ENCODE measurements around the gene MAP4K1.

MAP4K1 gene

GRCh38 chr19:38647368-38647965 lies 29.7 kb upstream of the MAP4K1 start, which contains the start of gene ACTN4 (continued):
- peak; percentile 92 for TF ChIP-seq ZNF785 (tag by site-specific recombination; IDR thresholded peaks at IDR 0.05)
- peak; percentile 67; the same call in 1 of the 2 replicates for TF ChIP-seq ZNF580 (tag by site-specific recombination; IDR thresholded peaks at IDR 0.05)
- TF ChIP-seq OVOL3 (tag by site-specific recombination; IDR thresholded peaks at IDR 0.05) = peak; percentile 86; the same call in 1 of the 2 replicates
- TF ChIP-seq ZNF639 (tag by site-specific recombination; IDR thresholded peaks at IDR 0.05) = peak; percentile 61; the same call in 1 of the 2 replicates
- peak; percentile 94 for TF ChIP-seq ZFP37 (tag by site-specific recombination; IDR thresholded peaks at IDR 0.05)
- peak; percentile 68 for TF ChIP-seq SP3 (tag by site-specific recombination; IDR thresholded peaks at IDR 0.05)
- 0 out of 2 replicates have a peak, but pooled peaks have one; percentile 14 for TF ChIP-seq ZNF791 (tag by site-specific recombination; IDR thresholded peaks at IDR 0.05)
- TF ChIP-seq ZBTB1 (tag by site-specific recombination; IDR thresholded peaks at IDR 0.05) = peak; percentile 69; the same call in 1 of the 2 replicates
- TF ChIP-seq ZNF610 (tag by site-specific recombination; IDR thresholded peaks at IDR 0.05; ENCODE audit: borderline replicate concordance) = peak; percentile 68; the same call in 1 of the 2 replicates
- peak; percentile 68 for TF ChIP-seq ZSCAN18 (tag by site-specific recombination; IDR thresholded peaks at IDR 0.05)
- TF ChIP-seq ZNF211 (tag by site-specific recombination; IDR thresholded peaks at IDR 0.05; ENCODE audit: low read depth) = peak; percentile 62; the same call in 1 of the 2 replicates
- TF ChIP-seq HIC1 (tag by site-specific recombination; IDR thresholded peaks at IDR 0.05) = peak; percentile 94
- TF ChIP-seq ZFP69B (tag by site-specific recombination; IDR thresholded peaks at IDR 0.05) = peak; percentile 83
- no peak for TF ChIP-seq GLI2 (tag by site-specific recombination; IDR thresholded peaks at IDR 0.05; ENCODE audit: borderline replicate concordance, low read depth)
- peak; percentile 51; the same call in 1 of the 2 replicates for TF ChIP-seq TSHZ1 (tag by site-specific recombination; IDR thresholded peaks at IDR 0.05; ENCODE audit: borderline replicate concordance)
- TF ChIP-seq ZNF843 (tag by site-specific recombination; IDR thresholded peaks at IDR 0.05) = peak; percentile 81
- TF ChIP-seq CTCF (tag by site-specific recombination; IDR thresholded peaks at IDR 0.05) = peak; percentile 52; the same call in 1 of the 2 replicates
- peak; percentile 65 for TF ChIP-seq ZSCAN4 (tag by site-specific recombination; IDR thresholded peaks at IDR 0.05)
- peak; percentile 58; the same call in 1 of the 2 replicates for TF ChIP-seq ZBTB48 (tag by site-specific recombination; IDR thresholded peaks at IDR 0.05)
- no peak for TF ChIP-seq ZNF596 (tag by site-specific recombination; IDR thresholded peaks at IDR 0.05)
- TF ChIP-seq EGR2 (tag by site-specific recombination; IDR thresholded peaks at IDR 0.05; ENCODE audit: low read depth) = peak; percentile 98
- TF ChIP-seq ZNF501 (tag by site-specific recombination; IDR thresholded peaks at IDR 0.05) = peak; percentile 96
- peak; percentile 91 for TF ChIP-seq SP7 (tag by site-specific recombination; IDR thresholded peaks at IDR 0.05)
- peak; percentile 76 for TF ChIP-seq ZNF2 (tag by site-specific recombination; IDR thresholded peaks at IDR 0.05)
- 0 out of 2 replicates have a peak, but pooled peaks have one; percentile 94 for TF ChIP-seq ZNF221 (tag by site-specific recombination; IDR thresholded peaks at IDR 0.05; ENCODE audit: borderline replicate concordance)
- peak; percentile 95 for TF ChIP-seq KLF9 (tag by site-specific recombination; IDR thresholded peaks at IDR 0.05; ENCODE audit: low read depth)
- peak; percentile 98 for TF ChIP-seq KLF16 (tag by site-specific recombination; IDR thresholded peaks at IDR 0.05)
- TF ChIP-seq ZFHX2 (tag by site-specific recombination; conservative IDR thresholded peaks at IDR 0.05) = peak; percentile 99
